ENCODE measurements around the gene UBE2G2. TPM values are rescaled to one million over a fixed set of nuclear protein-coding genes. Genes with fewer than 3 reads are reported as not detected.

UBE2G2 gene
- total and polyA plus RNA-seq, 10 donors: 39.4 to 125 (median 84.5) TPM

DNA sequence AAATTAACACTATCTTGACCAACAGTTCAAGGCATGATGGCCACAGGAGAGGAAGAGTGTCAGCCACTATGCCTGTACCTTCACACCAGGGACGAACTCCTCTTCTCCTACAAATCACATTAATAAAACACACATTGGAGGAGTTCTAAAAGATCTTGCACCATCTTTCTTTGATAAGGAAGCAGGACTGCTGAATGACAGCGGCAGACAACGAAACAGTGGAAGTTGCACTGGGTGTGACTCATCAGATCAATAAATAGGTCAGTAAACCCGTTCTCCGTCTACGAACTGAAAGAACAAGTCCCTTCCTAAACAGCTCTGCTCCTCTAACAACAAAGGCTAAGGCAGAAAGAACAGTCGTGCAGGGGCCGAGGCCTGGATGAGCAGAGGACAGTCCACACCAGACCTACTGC is 23.1 kb downstream of the UBE2G2 start:
- WGBS, 5 donors: 85 to 95% (median 89%) methylated on average over 8 of the region's 8 CpGs
- intact Hi-C loops (cut with DNase I; ENCODE audit: low total_unique reads): no loop called here
- no peak for DNase-seq
- TF ChIP-seq POLR2AphosphoS5 (IDR thresholded peaks at IDR 0.05) (no peak), POLR2A (IDR thresholded peaks at IDR 0.05) (no peak)
- TF ChIP-seq, protein P1, sequence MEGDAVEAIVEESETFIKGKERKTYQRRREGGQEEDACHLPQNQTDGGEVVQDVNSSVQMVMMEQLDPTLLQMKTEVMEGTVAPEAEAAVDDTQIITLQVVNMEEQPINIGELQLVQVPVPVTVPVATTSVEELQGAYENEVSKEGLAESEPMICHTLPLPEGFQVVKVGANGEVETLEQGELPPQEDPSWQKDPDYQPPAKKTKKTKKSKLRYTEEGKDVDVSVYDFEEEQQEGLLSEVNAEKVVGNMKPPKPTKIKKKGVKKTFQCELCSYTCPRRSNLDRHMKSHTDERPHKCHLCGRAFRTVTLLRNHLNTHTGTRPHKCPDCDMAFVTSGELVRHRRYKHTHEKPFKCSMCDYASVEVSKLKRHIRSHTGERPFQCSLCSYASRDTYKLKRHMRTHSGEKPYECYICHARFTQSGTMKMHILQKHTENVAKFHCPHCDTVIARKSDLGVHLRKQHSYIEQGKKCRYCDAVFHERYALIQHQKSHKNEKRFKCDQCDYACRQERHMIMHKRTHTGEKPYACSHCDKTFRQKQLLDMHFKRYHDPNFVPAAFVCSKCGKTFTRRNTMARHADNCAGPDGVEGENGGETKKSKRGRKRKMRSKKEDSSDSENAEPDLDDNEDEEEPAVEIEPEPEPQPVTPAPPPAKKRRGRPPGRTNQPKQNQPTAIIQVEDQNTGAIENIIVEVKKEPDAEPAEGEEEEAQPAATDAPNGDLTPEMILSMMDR (IDR thresholded peaks at IDR 0.05 in 8 of 11, conservative IDR thresholded peaks at IDR 0.05 in 3 of 11): no peak
- Histone ChIP-seq H3K27me3 (replicated peaks in 1 of 7) (no peaks in the 10 kb centered on the region), H3K9me3 (no peaks in the 10 kb centered on the region), H3K4me3 (no peak overlapping the region), H3K4me1 (peaks cover 0 to 1% (median 0%) of the 10 kb centered on the region in 6 donors), H3K27ac (no peak overlapping the region), H3K36me3 (peaks cover 3 to 100% (median 42%) of the 10 kb centered on the region in 6 donors)

DNA sequence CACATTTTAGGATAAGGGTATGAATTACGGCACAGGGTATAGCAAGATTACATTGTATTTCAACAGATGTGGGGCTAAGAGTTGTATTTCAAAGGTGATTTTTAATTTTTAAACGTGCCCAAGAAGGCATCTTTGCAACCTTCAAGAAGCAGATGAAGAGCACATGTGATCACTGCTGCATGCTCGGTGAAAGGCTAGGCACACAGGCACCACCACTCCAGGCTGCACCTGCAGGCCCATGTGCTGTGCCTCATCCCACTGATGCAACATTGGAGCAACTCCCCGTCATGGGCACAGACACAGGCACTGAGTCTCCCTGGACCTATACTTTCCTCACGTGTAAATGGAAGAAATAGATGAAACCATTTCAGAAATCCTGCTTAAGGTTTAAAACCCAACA is 23.5 kb downstream of the UBE2G2 start:
- TF ChIP-seq, protein P1 (IDR thresholded peaks at IDR 0.05 in 8 of 11, conservative IDR thresholded peaks at IDR 0.05 in 3 of 11): no peak
- TF ChIP-seq POLR2A (IDR thresholded peaks at IDR 0.05): no peak
- Histone ChIP-seq H3K27me3 (replicated peaks in 1 of 7) (no peaks in the 10 kb centered on the region), H3K4me1 (no peaks in the 10 kb centered on the region), H3K27ac (no peak overlapping the region), H3K4me3 (no peak overlapping the region), H3K36me3 (peaks cover 5 to 100% (median 46%) of the 10 kb centered on the region in 6 donors), H3K9me3 (no peaks in the 10 kb centered on the region)
- 90 to 96% (median 91%) methylated on average over 5 of the region's 5 CpGs for WGBS, 5 donors
- intact Hi-C loops (cut with DNase I; ENCODE audit: low total_unique reads): no loop called here
- DNase-seq: no peak

DNA sequence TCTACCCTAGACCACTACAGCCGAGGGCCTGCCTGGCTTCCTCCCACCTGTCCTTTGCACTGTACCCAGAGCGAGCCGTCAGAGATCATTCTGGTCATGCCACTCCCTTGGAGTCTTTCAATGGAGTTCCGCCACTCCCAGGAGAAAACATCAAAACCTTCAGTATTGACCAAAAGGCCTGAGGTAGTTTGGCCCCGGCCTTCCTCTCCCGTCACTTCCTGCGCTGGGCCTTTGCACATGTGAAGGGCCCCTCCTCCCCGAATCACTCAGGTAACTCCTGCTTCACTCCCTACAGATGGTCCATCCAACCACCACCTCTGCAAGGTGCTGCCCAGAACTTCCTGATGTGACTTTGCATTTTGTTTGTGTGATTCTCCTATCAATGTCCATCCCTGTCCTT is 26.6 kb downstream of the UBE2G2 start:
- H3K9me3 ChIP-seq: no peaks in the 10 kb centered on the region
- peaks cover 9 to 100% (median 67%) of the 10 kb centered on the region in 6 donors for H3K36me3 ChIP-seq
- intact Hi-C loops (cut with DNase I; ENCODE audit: low total_unique reads): no loop called here
- TF ChIP-seq POLR2AphosphoS5 (IDR thresholded peaks at IDR 0.05) (no peak), POLR2A (IDR thresholded peaks at IDR 0.05) (no peak)
- TF ChIP-seq, protein P1 (IDR thresholded peaks at IDR 0.05 in 8 of 11, conservative IDR thresholded peaks at IDR 0.05 in 3 of 11): no peak
- no peak overlapping the region for H3K4me3 ChIP-seq
- H3K27me3 ChIP-seq (replicated peaks in 1 of 7): no peaks in the 10 kb centered on the region
- H3K4me1 ChIP-seq: no peaks in the 10 kb centered on the region
- no peak overlapping the region for H3K27ac ChIP-seq
- 93 to 98% (median 95%) methylated on average over 8 of the region's 8 CpGs for WGBS, 5 donors
- DNase-seq: no peak

DNA sequence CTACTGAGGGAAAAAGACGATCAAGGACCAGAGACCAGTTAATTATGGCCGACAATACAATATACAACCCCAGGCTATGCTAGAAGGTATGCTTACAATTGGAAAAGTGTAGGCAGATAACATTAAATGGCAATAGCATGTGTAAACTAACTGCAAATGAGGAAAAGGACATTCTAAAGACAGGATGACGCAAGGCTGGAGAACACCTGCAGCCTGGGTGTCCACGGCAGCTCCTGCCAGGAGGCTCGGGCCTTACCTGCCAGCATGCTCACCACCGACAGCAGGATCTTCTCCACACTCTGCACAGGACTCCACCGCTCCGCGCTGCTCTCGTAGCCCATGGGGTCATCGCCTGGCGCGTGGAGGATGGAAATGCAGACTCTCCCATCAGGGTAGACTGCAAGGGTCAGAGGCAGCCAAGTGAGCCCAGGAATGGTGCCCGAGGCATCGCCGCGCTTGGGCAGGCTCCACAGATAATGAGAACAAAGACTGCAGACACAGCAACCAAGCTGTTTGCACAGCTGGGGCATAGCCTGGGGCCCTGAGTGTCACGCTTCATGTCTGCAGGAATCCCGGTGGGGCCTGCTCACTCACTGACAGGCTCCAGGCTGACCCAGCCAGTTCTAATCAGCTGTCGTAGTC is 28.2 kb downstream of the UBE2G2 start:
- WGBS, 5 donors: 92 to 95% (median 95%) methylated on average over 20 of the region's 20 CpGs
- Histone ChIP-seq H3K27ac (no peak overlapping the region), H3K9me3 (no peaks in the 10 kb centered on the region), H3K4me1 (no peaks in the 10 kb centered on the region), H3K4me3 (no peak overlapping the region), H3K27me3 (replicated peaks in 1 of 7) (no peaks in the 10 kb centered on the region), H3K36me3 (peaks cover 9 to 100% (median 76%) of the 10 kb centered on the region in 6 donors)
- DNase-seq: peak; percentile 51
- intact Hi-C loops (cut with DNase I; ENCODE audit: low total_unique reads): no loop called here
- TF ChIP-seq, protein P1 (IDR thresholded peaks at IDR 0.05 in 8 of 11, conservative IDR thresholded peaks at IDR 0.05 in 3 of 11): no peak
- TF ChIP-seq POLR2AphosphoS5 (IDR thresholded peaks at IDR 0.05): peak in 1 of 3 donors; percentile 32
- TF ChIP-seq POLR2A (IDR thresholded peaks at IDR 0.05): no peak

Data from spleen (tissue), 11 donors.